Colonic mucosa (tissue), 4 donors: ENCODE data around the gene VAC14. TPM values are rescaled to one million over a fixed set of nuclear protein-coding genes. Genes with fewer than 3 reads are reported as not detected.
A peak's percentile ranks its signal among the peaks of the same experiment; 100 is the strongest.

Experiments
- DNase-seq: peaks from one replicate; pipeline ENCODE4 v3.0.0-alpha.2; 2020
- H3K27ac ChIP-seq: fragments of 200-600 bp; one replicate; pipeline ENCODE4 v1.8.0; 2021
- H3K27me3 ChIP-seq: fragments of 200-600 bp; one replicate; pipeline ENCODE4 v1.8.0; 2021
- H3K36me3 ChIP-seq: fragments of 200-600 bp; one replicate; pipeline ENCODE4 v1.8.0; 2021
- H3K4me1 ChIP-seq: fragments of 200-600 bp; one replicate; pipeline ENCODE4 v1.8.0; 2021; ENCODE audit warnings: mild to moderate bottlenecking
- H3K4me3 ChIP-seq: fragments of 200-600 bp; one replicate; pipeline ENCODE4 v1.8.0; 2021
- H3K9ac ChIP-seq, 2 donors: one replicate each; pipeline ENCODE4 v1.7.0; 2013; ENCODE audit warnings: control low read depth in 2 of 2, low read depth in 2 of 2, low read length in 2 of 2
- H3K9me3 ChIP-seq: fragments of 200-600 bp; one replicate; pipeline ENCODE4 v1.8.0; 2021
- CTCF ChIP-seq: fragments of 200-600 bp; IDR thresholded peaks from one replicate; pipeline ENCODE4 v1.8.0; 2022; ENCODE audit warnings: antibody characterized with exemption, mild to moderate bottlenecking
- intact Hi-C: fragments of 100-400 bp; cut with DNase I; formaldehyde crosslinking; loops from one replicate; pipeline ENCODE4 v1.14.1; 2022
- total RNA-seq, 2 donors: library from RNA; stranded (reverse); fragmentation: NEBNext Ultra II Directional in 1 of 2; extraction: Animal tissue kit (Norgen Biotek cat#: 25700) in 1 of 2; gene quantifications; one replicate each; pipeline ENCODE4 v1.2.1, GENCODE V29; 2021
- donor health status: healthy.
- donor health status: DM: no; HTN: no; CAD: no.
- donor health status: DM: no; HTN: no; CAD: no.

The VAC14 gene
- total RNA-seq, 2 donors from 2014 or later = 20.7 to 41.8 TPM

GRCh38 chr16:70730031-70730430 lies 70.9 kb downstream of the VAC14 start:
- H3K27me3 ChIP-seq = no peaks in the 10 kb centered on the region
- H3K9ac ChIP-seq = no peak overlapping the region
- DNase-seq = no peak
- TF ChIP-seq CTCF = no peak
- no peaks in the 10 kb centered on the region for H3K4me1 ChIP-seq
- H3K4me3 ChIP-seq = no peak overlapping the region
- H3K9me3 ChIP-seq = no peaks in the 10 kb centered on the region
- no peak overlapping the region for H3K27ac ChIP-seq
- H3K36me3 ChIP-seq = no peaks in the 10 kb centered on the region
- intact Hi-C loops = no loop called here

- no peak overlapping the region for H3K9ac ChIP-seq
- intact Hi-C loops = no loop called here
- DNase-seq = no peak
- no peak overlapping the region for H3K27ac ChIP-seq
- H3K9me3 ChIP-seq = no peaks in the 10 kb centered on the region
- no peaks in the 10 kb centered on the region for H3K36me3 ChIP-seq
- TF ChIP-seq CTCF = no peak
- no peak overlapping the region for H3K4me3 ChIP-seq
- no peaks in the 10 kb centered on the region for H3K4me1 ChIP-seq
- no peaks in the 10 kb centered on the region for H3K27me3 ChIP-seq
Measured at GRCh38 chr16:70729292-70729691, 71.7 kb downstream of the VAC14 start.

- Histone ChIP-seq H3K36me3 (no peaks in the 10 kb centered on the region), H3K9ac (no peak overlapping the region), H3K4me3 (no peak overlapping the region), H3K4me1 (no peaks in the 10 kb centered on the region), H3K27ac (no peak overlapping the region), H3K9me3 (no peaks in the 10 kb centered on the region), H3K27me3 (no peaks in the 10 kb centered on the region)
- no peak for DNase-seq
- no peak for TF ChIP-seq CTCF
- intact Hi-C loops = no loop called here
Measured at GRCh38 chr16:70728150-70728549, 72.8 kb downstream of the VAC14 start.

GRCh38 chr16:70726892-70727361 lies 74.0 kb downstream of the VAC14 start:
- no peaks in the 10 kb centered on the region for H3K4me1 ChIP-seq
- H3K4me3 ChIP-seq = no peak overlapping the region
- no peak for TF ChIP-seq CTCF
- H3K27me3 ChIP-seq = no peaks in the 10 kb centered on the region
- H3K36me3 ChIP-seq = no peaks in the 10 kb centered on the region
- peak overlapping the region in 1 of 2 donors; percentile 41 for H3K9ac ChIP-seq
- H3K27ac ChIP-seq = peak overlapping the region; percentile 66
- no peaks in the 10 kb centered on the region for H3K9me3 ChIP-seq
- no peak for DNase-seq
- intact Hi-C loops = no loop called here

GRCh38 chr16:70725912-70726828 lies 74.8 kb downstream of the VAC14 start:
- Histone ChIP-seq H3K9ac (peak overlapping the region in 1 of 2 donors; percentile 41), H3K27ac (peak overlapping the region; percentile 66), H3K27me3 (no peaks in the 10 kb centered on the region), H3K4me1 (no peaks in the 10 kb centered on the region), H3K4me3 (no peak overlapping the region), H3K36me3 (no peaks in the 10 kb centered on the region), H3K9me3 (no peaks in the 10 kb centered on the region)
- intact Hi-C loops = no loop called here
- no peak for TF ChIP-seq CTCF
- DNase-seq = no peak
